ENCODE data around the gene ACTRT2. TPM values are rescaled to one million over a fixed set of nuclear protein-coding genes. Genes with fewer than 3 reads are reported as not detected.

The ACTRT2 gene
- total RNA-seq, 1 donor from 2014 or later = not detected

- Histone ChIP-seq H3K4me3 (ENCODE audit: low read depth, low read length) (no peak overlapping the region), H3K27me3 (ENCODE audit: control insufficient read depth, insufficient read depth, low read length) (no peaks in the 10 kb centered on the region), H3K36me3 (ENCODE audit: control insufficient read depth, insufficient read depth, low read length) (no peaks in the 10 kb centered on the region)
- TF ChIP-seq CTCF (IDR thresholded peaks at IDR 0.05; ENCODE audit: insufficient read depth, low read length, poor library complexity, severe bottlenecking) = no peak
- no peak for DNase-seq (ENCODE audit: low read depth)
These were observed 21.7 kb upstream of the ACTRT2 start for GRCh38 chr1:2999571-2999970.

GRCh38 chr1:3000214-3000613 is 21.1 kb upstream of the ACTRT2 start:
- Histone ChIP-seq H3K27me3 (ENCODE audit: control insufficient read depth, insufficient read depth, low read length) (no peaks in the 10 kb centered on the region), H3K4me3 (ENCODE audit: low read depth, low read length) (no peak overlapping the region), H3K36me3 (ENCODE audit: control insufficient read depth, insufficient read depth, low read length) (no peaks in the 10 kb centered on the region)
- no peak for TF ChIP-seq CTCF (IDR thresholded peaks at IDR 0.05; ENCODE audit: insufficient read depth, low read length, poor library complexity, severe bottlenecking)
- DNase-seq (ENCODE audit: low read depth) = no peak

GRCh38 chr1:3000671-3001470 is 20.4 kb upstream of the ACTRT2 start:
- TF ChIP-seq CTCF (IDR thresholded peaks at IDR 0.05; ENCODE audit: insufficient read depth, low read length, poor library complexity, severe bottlenecking) = no peak
- DNase-seq (ENCODE audit: low read depth) = no peak
- Histone ChIP-seq H3K36me3 (ENCODE audit: control insufficient read depth, insufficient read depth, low read length) (no peaks in the 10 kb centered on the region), H3K4me3 (ENCODE audit: low read depth, low read length) (no peak overlapping the region), H3K27me3 (ENCODE audit: control insufficient read depth, insufficient read depth, low read length) (no peaks in the 10 kb centered on the region)

GRCh38 chr1:3001471-3002348 is 19.6 kb upstream of the ACTRT2 start:
- H3K4me3 ChIP-seq (ENCODE audit: low read depth, low read length) = no peak overlapping the region
- no peak for DNase-seq (ENCODE audit: low read depth)
- no peaks in the 10 kb centered on the region for H3K36me3 ChIP-seq (ENCODE audit: control insufficient read depth, insufficient read depth, low read length)
- H3K27me3 ChIP-seq (ENCODE audit: control insufficient read depth, insufficient read depth, low read length) = no peaks in the 10 kb centered on the region
- no peak for TF ChIP-seq CTCF (IDR thresholded peaks at IDR 0.05; ENCODE audit: insufficient read depth, low read length, poor library complexity, severe bottlenecking)

- no peak for DNase-seq (ENCODE audit: low read depth)
These were observed 18.8 kb upstream of the ACTRT2 start for GRCh38 chr1:3002349-3003038.

More at GRCh38 chr1:3002349-3003038, 18.8 kb upstream of the ACTRT2 start:
- H3K4me3 ChIP-seq (ENCODE audit: low read depth, low read length) = no peak overlapping the region
- TF ChIP-seq CTCF (IDR thresholded peaks at IDR 0.05; ENCODE audit: insufficient read depth, low read length, poor library complexity, severe bottlenecking) = no peak
- no peaks in the 10 kb centered on the region for H3K27me3 ChIP-seq (ENCODE audit: control insufficient read depth, insufficient read depth, low read length)
- H3K36me3 ChIP-seq (ENCODE audit: control insufficient read depth, insufficient read depth, low read length) = no peaks in the 10 kb centered on the region

Measured in kidney epithelial cell (primary cell).